SK-N-SH treated with all-trans-retinoic acid at 6 μM for 48 hours (cell line): ENCODE data around the gene LPP.

Experiments used
- ATAC-seq: fragments of 200-7000 bp; cut with Tn5 transposase; 3 replicates; pipeline ENCODE4 v1.9.1; 2020; ENCODE audit warnings: mild to moderate bottlenecking, moderate library complexity
- ARNTL ChIP-seq: fragments of 450-650 bp; formaldehyde crosslinking; IDR thresholded peaks from 2 replicates; pipeline ENCODE4 v1.5.0; 2020; ENCODE audit warnings: low read depth, mild to moderate bottlenecking, moderate library complexity, borderline replicate concordance
- BACH2 ChIP-seq: fragments of 250-450 bp; sonication (Bioruptor Pico); IDR thresholded peaks from 2 replicates; pipeline ENCODE4 v1.9.0; 2021; ENCODE audit warnings: mild to moderate bottlenecking, borderline replicate concordance
- CREB5 ChIP-seq: fragments of 250-450 bp; sonication (Bioruptor Pico); IDR thresholded peaks from 2 replicates; pipeline ENCODE4 v1.5.1; 2020; ENCODE audit warnings: low read depth, mild to moderate bottlenecking, moderate library complexity
- CSRNP3 ChIP-seq: fragments of 250-450 bp; sonication (Bioruptor Pico); IDR thresholded peaks from 2 replicates; pipeline ENCODE4 v1.5.1; 2021; ENCODE audit warnings: mild to moderate bottlenecking, moderate library complexity
- ESRRG ChIP-seq: fragments of 250-450 bp; sonication (Bioruptor Pico); IDR thresholded peaks from 2 replicates; pipeline ENCODE4 v1.6.1; 2021; ENCODE audit warnings: mild to moderate bottlenecking
- GLIS3 ChIP-seq: fragments of 250-450 bp; sonication (Bioruptor Pico); IDR thresholded peaks from 2 replicates; pipeline ENCODE4 v1.5.0; 2020; ENCODE audit warnings: mild to moderate bottlenecking, moderate library complexity
- RARB ChIP-seq: fragments of 250-450 bp; sonication (Bioruptor Pico); IDR thresholded peaks from 2 replicates; pipeline ENCODE4 v1.8.0; 2021; ENCODE audit warnings: mild to moderate bottlenecking, moderate library complexity
- SNAI2 ChIP-seq: fragments of 250-450 bp; sonication (Bioruptor Pico); IDR thresholded peaks from 2 replicates; pipeline ENCODE4 v1.5.0; 2020; ENCODE audit warnings: mild to moderate bottlenecking, moderate library complexity
- TCF4 ChIP-seq: fragments of 250-450 bp; sonication (Bioruptor Pico); IDR thresholded peaks from 2 replicates; pipeline ENCODE4 v1.8.0; 2021; ENCODE audit warnings: mild to moderate bottlenecking, moderate library complexity, borderline replicate concordance
- TOX ChIP-seq: fragments of 250-450 bp; sonication (Bioruptor Pico); IDR thresholded peaks from 2 replicates; pipeline ENCODE4 v1.8.0; 2021; ENCODE audit warnings: mild to moderate bottlenecking, moderate library complexity, borderline replicate concordance
- ZC3H10 ChIP-seq: fragments of 250-450 bp; sonication (Bioruptor Pico); IDR thresholded peaks from 2 replicates; pipeline ENCODE4 v1.5.1; 2021; ENCODE audit warnings: mild to moderate bottlenecking, moderate library complexity
- ZFP30 ChIP-seq: fragments of 450-650 bp; formaldehyde crosslinking; IDR thresholded peaks from 2 replicates; pipeline ENCODE4 v1.5.0; 2022; ENCODE audit warnings: mild to moderate bottlenecking, moderate library complexity
- ZNF565 ChIP-seq: fragments of 450-650 bp; formaldehyde crosslinking; conservative IDR thresholded peaks from 2 replicates; pipeline ENCODE4 v1.5.0; 2020; ENCODE audit warnings: low read depth, mild to moderate bottlenecking, moderate library complexity
- ZNF70 ChIP-seq: fragments of 450-650 bp; formaldehyde crosslinking; IDR thresholded peaks from 2 replicates; pipeline ENCODE4 v1.5.0; 2020; ENCODE audit warnings: mild to moderate bottlenecking, moderate library complexity
- TF ChIP-seq, protein P1 (sequence below): fragments of 250-450 bp; sonication (Bioruptor Pico); IDR thresholded peaks from 2 replicates; pipeline ENCODE4 v1.5.0; 2020; ENCODE audit warnings: mild to moderate bottlenecking, moderate library complexity
- TF ChIP-seq, protein P2 (sequence below): fragments of 250-450 bp; sonication (Bioruptor Pico); IDR thresholded peaks from 2 replicates; pipeline ENCODE4 v1.8.0; 2021; ENCODE audit warnings: low read depth, mild to moderate bottlenecking, moderate library complexity, borderline replicate concordance

Gene LPP

DNA sequence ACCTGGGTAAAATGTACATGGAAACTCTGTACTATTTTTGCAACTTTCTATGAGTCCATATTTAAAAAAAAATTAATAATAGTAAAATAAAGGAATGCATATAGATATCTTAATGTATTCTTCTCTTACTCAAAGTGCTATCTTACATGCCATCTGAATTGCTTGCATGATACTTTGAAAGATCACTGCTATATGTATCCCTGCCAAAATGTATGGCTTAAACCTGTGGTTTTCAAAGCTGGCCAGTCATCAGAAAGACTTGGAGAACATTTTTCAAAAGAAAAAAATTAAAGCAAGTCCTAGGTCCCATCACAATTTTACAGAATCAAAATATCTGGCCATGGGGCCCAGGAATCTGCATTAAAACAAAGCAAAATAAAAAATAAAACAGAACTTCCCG is 262.1 kb downstream of the LPP start:
- ATAC-seq: peak; percentile 17; the same call in 1 of the 3 replicates
- no peak for TF ChIP-seq RARB
- TF ChIP-seq ZNF70: no peak
- no peak for TF ChIP-seq SNAI2 (CRISPR knock-in tag)
- no peak for TF ChIP-seq ZC3H10 (CRISPR knock-in tag)
- no peak for TF ChIP-seq ARNTL (CRISPR knock-in tag)
- TF ChIP-seq, protein P1, sequence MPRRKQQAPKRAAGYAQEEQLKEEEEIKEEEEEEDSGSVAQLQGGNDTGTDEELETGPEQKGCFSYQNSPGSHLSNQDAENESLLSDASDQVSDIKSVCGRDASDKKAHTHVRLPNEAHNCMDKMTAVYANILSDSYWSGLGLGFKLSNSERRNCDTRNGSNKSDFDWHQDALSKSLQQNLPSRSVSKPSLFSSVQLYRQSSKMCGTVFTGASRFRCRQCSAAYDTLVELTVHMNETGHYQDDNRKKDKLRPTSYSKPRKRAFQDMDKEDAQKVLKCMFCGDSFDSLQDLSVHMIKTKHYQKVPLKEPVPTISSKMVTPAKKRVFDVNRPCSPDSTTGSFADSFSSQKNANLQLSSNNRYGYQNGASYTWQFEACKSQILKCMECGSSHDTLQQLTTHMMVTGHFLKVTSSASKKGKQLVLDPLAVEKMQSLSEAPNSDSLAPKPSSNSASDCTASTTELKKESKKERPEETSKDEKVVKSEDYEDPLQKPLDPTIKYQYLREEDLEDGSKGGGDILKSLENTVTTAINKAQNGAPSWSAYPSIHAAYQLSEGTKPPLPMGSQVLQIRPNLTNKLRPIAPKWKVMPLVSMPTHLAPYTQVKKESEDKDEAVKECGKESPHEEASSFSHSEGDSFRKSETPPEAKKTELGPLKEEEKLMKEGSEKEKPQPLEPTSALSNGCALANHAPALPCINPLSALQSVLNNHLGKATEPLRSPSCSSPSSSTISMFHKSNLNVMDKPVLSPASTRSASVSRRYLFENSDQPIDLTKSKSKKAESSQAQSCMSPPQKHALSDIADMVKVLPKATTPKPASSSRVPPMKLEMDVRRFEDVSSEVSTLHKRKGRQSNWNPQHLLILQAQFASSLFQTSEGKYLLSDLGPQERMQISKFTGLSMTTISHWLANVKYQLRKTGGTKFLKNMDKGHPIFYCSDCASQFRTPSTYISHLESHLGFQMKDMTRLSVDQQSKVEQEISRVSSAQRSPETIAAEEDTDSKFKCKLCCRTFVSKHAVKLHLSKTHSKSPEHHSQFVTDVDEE (CRISPR knock-in tag): no peak
- TF ChIP-seq, protein P2, sequence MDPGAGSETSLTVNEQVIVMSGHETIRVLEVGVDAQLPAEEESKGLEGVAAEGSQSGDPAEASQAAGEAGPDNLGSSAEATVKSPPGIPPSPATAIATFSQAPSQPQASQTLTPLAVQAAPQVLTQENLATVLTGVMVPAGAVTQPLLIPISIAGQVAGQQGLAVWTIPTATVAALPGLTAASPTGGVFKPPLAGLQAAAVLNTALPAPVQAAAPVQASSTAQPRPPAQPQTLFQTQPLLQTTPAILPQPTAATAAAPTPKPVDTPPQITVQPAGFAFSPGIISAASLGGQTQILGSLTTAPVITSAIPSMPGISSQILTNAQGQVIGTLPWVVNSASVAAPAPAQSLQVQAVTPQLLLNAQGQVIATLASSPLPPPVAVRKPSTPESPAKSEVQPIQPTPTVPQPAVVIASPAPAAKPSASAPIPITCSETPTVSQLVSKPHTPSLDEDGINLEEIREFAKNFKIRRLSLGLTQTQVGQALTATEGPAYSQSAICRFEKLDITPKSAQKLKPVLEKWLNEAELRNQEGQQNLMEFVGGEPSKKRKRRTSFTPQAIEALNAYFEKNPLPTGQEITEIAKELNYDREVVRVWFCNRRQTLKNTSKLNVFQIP (CRISPR knock-in tag): no peak
- no peak for TF ChIP-seq CREB5 (CRISPR knock-in tag)
- TF ChIP-seq TCF4 (CRISPR knock-in tag): no peak
- TF ChIP-seq, all 23 proteins: peak for 0

GRCh38 chr3:188417271-188417696 is 263.3 kb downstream of the LPP start:
- ATAC-seq: no peak
- TF ChIP-seq, protein P2 (CRISPR knock-in tag): no peak
- TF ChIP-seq TCF4 (CRISPR knock-in tag): no peak
- TF ChIP-seq ZNF565: no peak
- TF ChIP-seq ZNF70: no peak
- no peak for TF ChIP-seq BACH2 (CRISPR knock-in tag)
- no peak for TF ChIP-seq CREB5 (CRISPR knock-in tag)
- no peak for TF ChIP-seq SNAI2 (CRISPR knock-in tag)
- no peak for TF ChIP-seq ZFP30 (CRISPR knock-in tag)
- TF ChIP-seq CSRNP3 (CRISPR knock-in tag): no peak

DNA sequence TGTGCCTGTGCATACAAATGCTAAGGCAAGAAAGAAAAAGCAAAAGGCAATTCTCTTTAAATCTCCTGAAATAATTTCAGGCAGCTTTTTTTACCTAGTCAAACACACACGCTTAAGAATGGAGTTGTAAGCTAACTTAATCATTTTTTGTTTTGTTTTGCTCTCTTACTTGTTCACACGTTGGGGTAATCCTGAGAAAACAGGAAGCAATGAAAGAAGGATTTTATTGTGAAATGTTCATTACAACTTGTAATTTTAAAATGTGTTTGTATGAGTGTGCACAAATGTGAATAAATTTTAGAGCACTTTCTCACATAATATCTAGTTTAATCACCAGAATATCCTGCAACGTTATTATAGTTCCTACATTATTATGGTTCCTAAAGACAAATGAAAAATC is 263.8 kb downstream of the LPP start:
- ATAC-seq: no peak
- TF ChIP-seq ZNF565 (no peak), GLIS3 (no peak), ESRRG (CRISPR knock-in tag) (no peak), ARNTL (CRISPR knock-in tag) (no peak), ZFP30 (CRISPR knock-in tag) (no peak)

- peak; percentile 95 for ATAC-seq
Measured at GRCh38 chr3:188421151-188421821, 267.3 kb downstream of the LPP start.

More at GRCh38 chr3:188421151-188421821, 267.3 kb downstream of the LPP start:
- TF ChIP-seq TOX (CRISPR knock-in tag): peak; percentile 53; the same call in 1 of the 2 replicates
- TF ChIP-seq, protein P2 (CRISPR knock-in tag): no peak
